Urinary bladder (tissue), 4 donors: Measurements from ENCODE around the gene TRIM36. TPM values are rescaled to one million over a fixed set of nuclear protein-coding genes. Genes with fewer than 3 reads are reported as not detected.

Experiments used
- DNase-seq: peaks from one replicate; pipeline ENCODE4 v3.0.0-alpha.2; 2015; ENCODE audit errors: extremely low spot score
- H3K27ac ChIP-seq: one replicate; pipeline ENCODE4 v1.5.1; 2013; ENCODE audit warnings: low read depth, mild to moderate bottlenecking, moderate library complexity
- H3K36me3 ChIP-seq: one replicate; pipeline ENCODE4 v1.6.1; 2013; ENCODE audit warnings: mild to moderate bottlenecking, moderate library complexity; ENCODE audit not compliant: insufficient read depth
- H3K4me1 ChIP-seq: one replicate; pipeline ENCODE4 v1.6.1; 2013; ENCODE audit warnings: mild to moderate bottlenecking, moderate library complexity; ENCODE audit not compliant: insufficient read depth
- H3K4me3 ChIP-seq: one replicate; pipeline ENCODE4 v1.5.1; 2013; ENCODE audit warnings: low read depth, low read length
- WGBS: extraction: QIAGEN DNeasy Blood & Tissue Kit; methylation state at CpG from one replicate; pipeline ENCODE4 v1.1.7; 2013; 5-methylcytosine and 5-hydroxymethylcytosine counted together
- polyA plus RNA-seq: library from polyadenylated mRNA; stranded (reverse); fragments of 200-250 nt; gene quantifications from one replicate; pipeline ENCODE4 v1.2.3, GENCODE V29; 2013
- total RNA-seq: library from RNA; depleted of rRNA; stranded (reverse); fragments of >200 nt; gene quantifications from one replicate; pipeline ENCODE4 v1.2.3, GENCODE V29; 2014
- donor health status: healthy with polysubstance abuse.
- donor health status: healthy.

TRIM36 gene
- total and polyA plus RNA-seq, 2 donors, result 0.34 to 1.8 TPM

GRCh38 chr5:115136294-115136693 is 33.4 kb downstream of the TRIM36 start:
- DNase-seq, result no peak
- WGBS, result 74% methylated on average over 2 of the region's 2 CpGs
- Histone ChIP-seq H3K4me3 (no peak overlapping the region), H3K4me1 (no peaks in the 10 kb centered on the region), H3K27ac (no peak overlapping the region), H3K36me3 (no peaks in the 10 kb centered on the region)

GRCh38 chr5:115132465-115132864 is 37.2 kb downstream of the TRIM36 start:
- H3K27ac ChIP-seq, result no peak overlapping the region
- no peak overlapping the region for H3K4me3 ChIP-seq
- WGBS, result 15% methylated on average over 2 of the region's 2 CpGs
- H3K4me1 ChIP-seq, result no peaks in the 10 kb centered on the region
- DNase-seq, result no peak
- H3K36me3 ChIP-seq, result no peaks in the 10 kb centered on the region

- no peaks in the 10 kb centered on the region for H3K36me3 ChIP-seq
- WGBS, result 37% methylated on average over 5 of the region's 5 CpGs
- DNase-seq, result no peak
- H3K4me3 ChIP-seq, result no peak overlapping the region
- no peaks in the 10 kb centered on the region for H3K4me1 ChIP-seq
- no peak overlapping the region for H3K27ac ChIP-seq
Observed at GRCh38 chr5:115126303-115126702, 43.4 kb downstream of the TRIM36 start.

GRCh38 chr5:115124741-115125140 is 45.0 kb downstream of the TRIM36 start:
- Histone ChIP-seq H3K4me3 (no peak overlapping the region), H3K36me3 (no peaks in the 10 kb centered on the region), H3K4me1 (no peaks in the 10 kb centered on the region), H3K27ac (no peak overlapping the region)
- no peak for DNase-seq
- WGBS, result 75% methylated on average over 1 of the region's 1 CpG

GRCh38 chr5:115116001-115116400 is 53.7 kb downstream of the TRIM36 start:
- Histone ChIP-seq H3K36me3 (no peaks in the 10 kb centered on the region), H3K4me3 (no peak overlapping the region), H3K27ac (no peak overlapping the region), H3K4me1 (no peaks in the 10 kb centered on the region)
- DNase-seq, result no peak

GRCh38 chr5:115109840-115110239 is 59.9 kb downstream of the TRIM36 start:
- Histone ChIP-seq H3K4me1 (no peaks in the 10 kb centered on the region), H3K4me3 (no peak overlapping the region), H3K27ac (no peak overlapping the region), H3K36me3 (no peaks in the 10 kb centered on the region)
- 70% methylated on average over 5 of the region's 5 CpGs for WGBS
- no peak for DNase-seq

- H3K27ac ChIP-seq, result no peak overlapping the region
- 75% methylated on average over 5 of the region's 5 CpGs for WGBS
- no peaks in the 10 kb centered on the region for H3K4me1 ChIP-seq
- H3K4me3 ChIP-seq, result no peak overlapping the region
- DNase-seq, result no peak
- no peaks in the 10 kb centered on the region for H3K36me3 ChIP-seq
Observed at GRCh38 chr5:115109356-115109755, 60.4 kb downstream of the TRIM36 start.

- Histone ChIP-seq H3K27ac (no peak overlapping the region), H3K36me3 (no peaks in the 10 kb centered on the region), H3K4me3 (no peak overlapping the region), H3K4me1 (no peaks in the 10 kb centered on the region)
- 63% methylated on average over 6 of the region's 6 CpGs for WGBS
- DNase-seq, result no peak
Observed at GRCh38 chr5:115100319-115100955, 69.3 kb downstream of the TRIM36 start.

GRCh38 chr5:115098041-115098702 is 71.5 kb downstream of the TRIM36 start:
- no peaks in the 10 kb centered on the region for H3K4me1 ChIP-seq
- DNase-seq, result no peak

GRCh38 chr5:115097236-115097635 is 72.5 kb downstream of the TRIM36 start:
- Histone ChIP-seq H3K27ac (no peak overlapping the region), H3K4me1 (no peaks in the 10 kb centered on the region), H3K36me3 (no peaks in the 10 kb centered on the region), H3K4me3 (no peak overlapping the region)
- 62% methylated on average over 2 of the region's 2 CpGs for WGBS
- DNase-seq, result no peak

More at GRCh38 chr5:115098041-115098702, 71.5 kb downstream of the TRIM36 start:
- WGBS, result 5% methylated on average over 2 of the region's 2 CpGs
- no peak overlapping the region for H3K4me3 ChIP-seq
- H3K36me3 ChIP-seq, result no peaks in the 10 kb centered on the region
- no peak overlapping the region for H3K27ac ChIP-seq

- no peaks in the 10 kb centered on the region for H3K36me3 ChIP-seq
- H3K4me1 ChIP-seq, result no peaks in the 10 kb centered on the region
- no peak for DNase-seq
- 54% methylated on average over 7 of the region's 7 CpGs for WGBS
- no peak overlapping the region for H3K27ac ChIP-seq
- H3K4me3 ChIP-seq, result no peak overlapping the region
Observed at GRCh38 chr5:115096034-115096769, 73.5 kb downstream of the TRIM36 start.

GRCh38 chr5:115087951-115088350 is 81.8 kb downstream of the TRIM36 start:
- Histone ChIP-seq H3K4me1 (no peaks in the 10 kb centered on the region), H3K36me3 (no peaks in the 10 kb centered on the region), H3K27ac (no peak overlapping the region), H3K4me3 (no peak overlapping the region)
- no peak for DNase-seq
- WGBS, result 73% methylated on average over 3 of the region's 3 CpGs

GRCh38 chr5:115086473-115086872 is 83.2 kb downstream of the TRIM36 start:
- 73% methylated on average over 1 of the region's 1 CpG for WGBS
- DNase-seq, result no peak
- H3K27ac ChIP-seq, result no peak overlapping the region
- H3K36me3 ChIP-seq, result no peaks in the 10 kb centered on the region
- no peak overlapping the region for H3K4me3 ChIP-seq
- H3K4me1 ChIP-seq, result no peaks in the 10 kb centered on the region

- no peak for DNase-seq
- no peaks in the 10 kb centered on the region for H3K36me3 ChIP-seq
- no peak overlapping the region for H3K27ac ChIP-seq
- no peaks in the 10 kb centered on the region for H3K4me1 ChIP-seq
- no peak overlapping the region for H3K4me3 ChIP-seq
- 77% methylated on average over 7 of the region's 7 CpGs for WGBS
Observed at GRCh38 chr5:115084246-115084793, 85.4 kb downstream of the TRIM36 start.
